Measurements from ENCODE around the gene NOL9.
A peak's percentile ranks its signal among the peaks of the same experiment; 100 is the strongest.

NOL9 gene

DNA sequence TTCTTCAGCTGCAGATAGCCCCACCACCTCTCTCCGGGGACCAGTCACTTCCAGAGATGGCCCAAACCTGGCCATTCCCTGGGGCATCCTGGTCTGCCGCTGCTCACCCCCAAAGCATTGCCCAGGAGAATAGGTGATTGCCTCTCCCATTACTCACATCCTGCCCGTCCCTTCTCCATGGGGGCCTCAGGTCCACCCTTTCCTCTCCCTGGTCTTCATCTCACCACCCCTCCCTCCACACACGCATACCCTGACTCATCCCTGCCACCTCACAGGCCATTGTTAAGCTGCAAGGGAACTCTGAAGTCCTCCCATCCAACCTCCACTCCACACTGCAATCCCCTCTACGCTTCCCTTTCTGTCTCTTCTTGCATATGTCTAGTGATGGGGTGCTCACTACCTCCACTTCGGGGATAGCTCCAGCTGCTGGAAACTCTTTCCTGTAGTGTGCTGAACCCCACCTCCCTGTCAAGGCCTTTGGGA, 62.8 kb downstream of the NOL9 start, which contains the start of gene PLEKHG5:
Gene PLEKHG5, minus strand, starts transcription at position 188 of the 483 bp plus-strand sequence. CDS start 14,096 bp downstream, outside the sequence.
- TF ChIP-seq POLR2AphosphoS5 (IDR thresholded peaks at IDR 0.05; ENCODE audit: borderline replicate concordance, low read depth, low read length) (no peak), EZH2 (IDR thresholded peaks at IDR 0.05) (no peak), FOXP2 (optimal IDR thresholded peaks at IDR 0.05; ENCODE audit: control extremely low read depth, extremely low read length, insufficient read depth) (no peak)
- peak within 1 kb of the TSS; percentile 87 for H3K4me3 ChIP-seq
- DNase-seq (ENCODE audit: low read depth, low spot score) = no peak
- peak within 1 kb of the TSS; percentile 60 for H3K27ac ChIP-seq
- no peaks in the 10 kb centered on the region for H3K9me3 ChIP-seq (ENCODE audit: low read depth, low read length)
- no peaks in the 10 kb centered on the region for H3K36me3 ChIP-seq (ENCODE audit: insufficient read depth, low read length)
- peak within 1 kb of the TSS; percentile 67 for H3K9ac ChIP-seq (ENCODE audit: insufficient read length)

DNA sequence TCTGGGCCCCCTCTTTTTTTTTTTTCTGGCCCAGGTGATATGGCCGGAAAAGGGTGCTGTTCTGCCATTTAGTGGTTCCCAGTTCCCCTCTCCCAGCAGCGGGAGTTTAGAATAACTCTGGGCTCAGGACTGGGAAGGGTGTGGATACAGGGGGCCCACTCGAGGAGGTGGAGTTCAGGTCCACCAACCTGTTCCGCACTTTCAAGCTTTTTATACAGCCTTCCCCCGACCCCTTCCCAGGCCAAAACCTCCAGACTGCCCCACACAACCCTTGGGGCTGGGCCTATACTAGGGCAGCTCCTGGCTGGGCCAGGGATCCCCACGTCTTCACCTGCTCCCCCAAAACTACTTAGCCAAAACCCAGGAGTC, 63.2 kb downstream of the NOL9 start:
- TF ChIP-seq EZH2 (IDR thresholded peaks at IDR 0.05) (no peak), FOXP2 (optimal IDR thresholded peaks at IDR 0.05; ENCODE audit: control extremely low read depth, extremely low read length, insufficient read depth) (no peak), POLR2AphosphoS5 (IDR thresholded peaks at IDR 0.05; ENCODE audit: borderline replicate concordance, low read depth, low read length) (no peak)
- H3K9me3 ChIP-seq (ENCODE audit: low read depth, low read length) = no peaks in the 10 kb centered on the region
- peak overlapping the region; percentile 67 for H3K9ac ChIP-seq (ENCODE audit: insufficient read length)
- H3K27ac ChIP-seq = peak overlapping the region; percentile 60; the same call in 1 of the 2 replicates
- no peaks in the 10 kb centered on the region for H3K36me3 ChIP-seq (ENCODE audit: insufficient read depth, low read length)
- H3K4me3 ChIP-seq = peak overlapping the region; percentile 87
- no peak for DNase-seq (ENCODE audit: low read depth, low spot score)

DNA sequence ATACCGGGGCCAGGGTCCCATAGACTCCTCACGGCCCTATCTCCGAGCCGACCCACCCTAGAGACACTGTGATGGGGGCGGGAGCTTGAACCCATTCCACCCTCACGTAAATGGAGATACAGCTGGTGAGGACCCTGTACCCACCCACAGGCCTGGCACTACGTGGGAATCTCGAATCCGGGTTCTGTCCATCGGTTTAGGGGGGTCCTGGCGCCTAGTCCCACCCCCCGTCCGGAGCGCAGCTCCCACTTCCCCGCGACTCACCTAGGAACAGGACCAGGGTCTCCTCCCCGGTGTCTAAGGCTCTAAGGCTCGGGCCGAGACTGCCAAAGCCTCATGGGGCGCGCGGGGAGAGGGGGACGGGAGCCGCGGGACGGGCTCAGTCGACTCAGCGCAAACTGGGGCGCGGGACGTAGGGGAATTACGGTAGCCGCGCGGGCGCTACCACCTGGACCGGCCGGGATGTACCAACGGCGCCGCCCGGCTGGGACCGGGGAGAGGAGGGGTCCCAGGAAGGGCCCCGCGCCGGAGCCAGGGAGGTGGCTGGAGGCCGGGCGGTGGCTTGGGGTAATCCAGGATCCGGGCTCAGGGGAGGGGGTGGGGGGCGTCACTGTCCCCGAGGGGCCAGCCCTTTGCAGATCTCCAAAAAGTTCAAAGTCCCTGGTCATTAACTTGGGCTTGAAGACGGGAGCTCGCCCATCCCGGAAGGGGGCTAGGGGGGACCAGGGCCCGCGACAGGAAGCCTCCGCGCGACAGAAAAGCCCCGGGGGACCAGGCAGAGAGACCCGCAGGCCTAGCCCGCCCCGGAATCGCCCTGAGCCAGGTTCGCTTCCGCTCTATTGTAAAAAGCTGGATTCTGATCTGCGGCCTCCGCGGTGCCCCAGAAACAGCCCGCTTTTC, 63.9 kb downstream of the NOL9 start:
- H3K27ac ChIP-seq = peak overlapping the region; percentile 60; the same call in 1 of the 2 replicates
- no peak for DNase-seq (ENCODE audit: low read depth, low spot score)
- H3K36me3 ChIP-seq (ENCODE audit: insufficient read depth, low read length) = no peaks in the 10 kb centered on the region
- TF ChIP-seq POLR2AphosphoS5 (IDR thresholded peaks at IDR 0.05; ENCODE audit: borderline replicate concordance, low read depth, low read length) (no peak; the same call in 1 of the 2 replicates), FOXP2 (optimal IDR thresholded peaks at IDR 0.05; ENCODE audit: control extremely low read depth, extremely low read length, insufficient read depth) (no peak), EZH2 (IDR thresholded peaks at IDR 0.05) (no peak)
- H3K4me3 ChIP-seq = peak overlapping the region; percentile 87
- H3K9me3 ChIP-seq (ENCODE audit: low read depth, low read length) = no peaks in the 10 kb centered on the region
- peak overlapping the region; percentile 67 for H3K9ac ChIP-seq (ENCODE audit: insufficient read length)

DNA sequence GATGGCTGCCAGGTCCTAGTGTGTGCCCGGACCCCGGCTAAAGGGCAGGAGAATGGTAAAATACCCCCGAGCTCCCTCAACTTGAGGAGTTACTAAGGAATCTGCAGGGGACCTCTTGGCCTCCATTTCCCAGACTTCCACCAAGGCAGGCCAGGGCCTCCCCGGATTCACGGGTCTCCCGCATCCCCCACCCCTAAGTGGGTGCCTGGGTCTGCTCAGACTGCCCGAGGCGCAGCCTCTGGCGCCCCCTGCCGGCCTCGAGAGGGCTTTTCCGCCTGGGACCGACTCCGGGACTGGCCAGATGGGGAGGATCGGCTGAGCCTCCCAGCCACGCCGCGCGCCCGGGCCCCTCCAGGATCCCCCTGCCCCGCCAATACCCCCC, 64.5 kb downstream of the NOL9 start:
- no peaks in the 10 kb centered on the region for H3K36me3 ChIP-seq (ENCODE audit: insufficient read depth, low read length)
- H3K9me3 ChIP-seq (ENCODE audit: low read depth, low read length) = no peaks in the 10 kb centered on the region
- H3K9ac ChIP-seq (ENCODE audit: insufficient read length) = peak overlapping the region; percentile 67
- DNase-seq (ENCODE audit: low read depth, low spot score) = no peak
- H3K4me3 ChIP-seq = peak overlapping the region; percentile 87
- no peak overlapping the region for H3K27ac ChIP-seq
- TF ChIP-seq EZH2 (IDR thresholded peaks at IDR 0.05) (no peak), FOXP2 (optimal IDR thresholded peaks at IDR 0.05; ENCODE audit: control extremely low read depth, extremely low read length, insufficient read depth) (no peak), POLR2AphosphoS5 (IDR thresholded peaks at IDR 0.05; ENCODE audit: borderline replicate concordance, low read depth, low read length) (no peak)

DNA sequence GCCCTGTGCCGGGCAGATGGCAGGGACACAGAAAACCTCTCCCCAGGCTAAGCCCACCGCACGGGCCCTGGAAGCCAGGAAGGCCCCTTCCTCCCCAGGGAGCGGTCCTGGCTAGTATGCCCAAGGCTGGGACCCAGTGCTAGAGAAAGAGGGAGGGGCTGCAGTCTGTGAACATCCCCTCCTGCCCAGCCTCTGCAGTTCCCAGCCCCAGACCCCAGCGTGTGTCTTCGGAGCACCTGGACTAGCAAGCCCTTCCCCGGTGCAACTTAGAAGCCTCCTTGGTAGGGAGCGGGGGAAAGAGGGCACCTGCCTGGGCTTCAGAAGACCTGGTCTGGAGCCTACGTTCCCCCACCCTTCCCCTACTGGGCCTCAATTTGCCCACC, 64.9 kb downstream of the NOL9 start:
- TF ChIP-seq FOXP2 (optimal IDR thresholded peaks at IDR 0.05; ENCODE audit: control extremely low read depth, extremely low read length, insufficient read depth) (no peak), POLR2AphosphoS5 (IDR thresholded peaks at IDR 0.05; ENCODE audit: borderline replicate concordance, low read depth, low read length) (no peak)
- Histone ChIP-seq H3K36me3 (ENCODE audit: insufficient read depth, low read length) (no peaks in the 10 kb centered on the region), H3K9ac (ENCODE audit: insufficient read length) (no peak overlapping the region), H3K9me3 (ENCODE audit: low read depth, low read length) (no peaks in the 10 kb centered on the region), H3K27ac (no peak overlapping the region), H3K4me3 (peak overlapping the region; percentile 87)
- DNase-seq (ENCODE audit: low read depth, low spot score) = no peak

DNA sequence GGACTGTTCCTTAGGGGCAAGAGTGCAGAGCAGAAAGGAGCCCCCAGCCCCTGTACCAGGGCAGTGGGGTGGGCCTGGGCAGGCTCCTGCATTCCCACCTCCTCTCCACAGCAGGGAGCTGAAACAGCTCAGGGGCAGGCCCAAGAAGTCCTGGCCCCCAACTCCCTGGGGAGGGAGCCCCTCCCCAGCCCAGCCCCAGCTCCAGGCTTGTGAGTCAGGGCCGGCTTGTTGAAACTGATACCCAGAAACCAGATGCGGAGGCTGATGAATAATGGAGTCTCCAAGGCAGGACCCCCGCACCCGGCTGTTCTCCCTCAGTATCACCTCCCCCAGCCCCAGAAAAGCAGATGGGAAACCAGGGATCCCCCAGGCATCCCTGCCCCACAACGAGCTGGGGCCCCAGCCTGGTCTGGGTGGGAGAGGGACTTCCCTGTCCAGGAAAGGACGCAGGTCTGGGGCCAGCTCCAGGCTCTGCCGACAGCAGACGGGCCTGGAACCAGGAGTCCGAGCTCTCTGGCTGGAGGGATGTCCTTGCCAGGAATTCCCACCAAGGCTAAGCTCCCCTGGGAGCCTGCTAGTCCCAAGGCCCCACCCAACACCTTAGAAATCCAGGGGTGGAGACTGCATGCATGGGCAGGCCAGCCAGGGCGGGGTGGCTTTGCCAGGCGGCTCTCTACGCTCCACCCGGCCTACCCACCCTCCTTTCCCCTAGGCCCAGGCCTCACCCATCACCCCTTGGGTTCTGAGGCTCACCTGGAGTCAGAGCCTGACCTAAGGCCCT, 65.5 kb downstream of the NOL9 start:
- Histone ChIP-seq H3K4me3 (no peak overlapping the region), H3K36me3 (ENCODE audit: insufficient read depth, low read length) (no peaks in the 10 kb centered on the region), H3K9ac (ENCODE audit: insufficient read length) (no peak overlapping the region), H3K9me3 (ENCODE audit: low read depth, low read length) (no peaks in the 10 kb centered on the region), H3K27ac (no peak overlapping the region)
- DNase-seq (ENCODE audit: low read depth, low spot score) = no peak
- TF ChIP-seq EZH2 (IDR thresholded peaks at IDR 0.05) (no peak), FOXP2 (optimal IDR thresholded peaks at IDR 0.05; ENCODE audit: control extremely low read depth, extremely low read length, insufficient read depth) (no peak), POLR2AphosphoS5 (IDR thresholded peaks at IDR 0.05; ENCODE audit: borderline replicate concordance, low read depth, low read length) (no peak)

DNA sequence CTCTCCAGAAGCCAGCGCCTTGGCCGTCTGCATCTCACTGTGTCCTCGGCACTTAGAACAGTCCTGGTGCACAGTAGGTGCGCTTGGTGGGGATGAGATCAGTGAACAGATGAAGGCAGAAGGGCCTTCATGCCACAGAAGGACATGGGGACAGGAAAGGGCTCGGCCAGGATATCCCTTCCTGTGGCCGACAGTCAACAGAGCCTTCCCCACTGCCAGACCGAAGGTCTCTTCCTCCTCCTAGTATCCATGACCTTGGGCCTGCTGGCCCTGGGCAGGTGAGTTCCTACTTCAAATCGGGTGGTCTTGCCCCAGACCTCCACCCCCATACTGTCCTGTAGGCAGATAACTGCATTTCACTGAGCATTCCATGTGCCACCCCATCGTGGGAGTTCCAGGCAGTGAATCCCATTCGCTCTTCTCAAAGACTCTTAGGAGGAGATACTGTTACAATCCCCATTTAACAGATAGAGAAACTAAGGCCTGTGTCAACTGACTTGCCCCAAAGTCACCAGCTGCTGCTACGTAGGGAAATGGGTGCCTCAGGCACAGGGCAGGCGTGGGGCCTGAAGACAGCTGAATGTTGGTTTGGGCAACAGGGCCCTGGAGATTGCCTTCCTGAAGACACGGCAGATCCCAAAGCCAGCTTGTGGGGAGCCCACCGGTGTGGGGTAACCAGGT, 66.4 kb downstream of the NOL9 start:
- no peak for TF ChIP-seq POLR2AphosphoS5 (IDR thresholded peaks at IDR 0.05; ENCODE audit: borderline replicate concordance, low read depth, low read length)
- no peak for TF ChIP-seq EZH2 (IDR thresholded peaks at IDR 0.05)
- TF ChIP-seq FOXP2 (optimal IDR thresholded peaks at IDR 0.05; ENCODE audit: control extremely low read depth, extremely low read length, insufficient read depth) = no peak
- H3K27ac ChIP-seq = no peak overlapping the region

More for the DNA sequence above, 66.4 kb downstream of the NOL9 start:
- Histone ChIP-seq H3K9me3 (ENCODE audit: low read depth, low read length) (no peaks in the 10 kb centered on the region), H3K36me3 (ENCODE audit: insufficient read depth, low read length) (no peaks in the 10 kb centered on the region), H3K4me3 (no peak overlapping the region), H3K9ac (ENCODE audit: insufficient read length) (no peak overlapping the region)
- DNase-seq (ENCODE audit: low read depth, low spot score) = no peak
